GM19025 (cell line): Measurements from ENCODE around the gene MAMDC2.

Source experiments
- ATAC-seq: cut with Tn5 transposase; IDR thresholded peaks from one replicate; pipeline ENCODE4 v1.9.1; 2021; ENCODE audit warnings: mild to moderate bottlenecking, low read depth, moderate library complexity; ENCODE audit not compliant: unreplicated experiment

Gene MAMDC2

DNA sequence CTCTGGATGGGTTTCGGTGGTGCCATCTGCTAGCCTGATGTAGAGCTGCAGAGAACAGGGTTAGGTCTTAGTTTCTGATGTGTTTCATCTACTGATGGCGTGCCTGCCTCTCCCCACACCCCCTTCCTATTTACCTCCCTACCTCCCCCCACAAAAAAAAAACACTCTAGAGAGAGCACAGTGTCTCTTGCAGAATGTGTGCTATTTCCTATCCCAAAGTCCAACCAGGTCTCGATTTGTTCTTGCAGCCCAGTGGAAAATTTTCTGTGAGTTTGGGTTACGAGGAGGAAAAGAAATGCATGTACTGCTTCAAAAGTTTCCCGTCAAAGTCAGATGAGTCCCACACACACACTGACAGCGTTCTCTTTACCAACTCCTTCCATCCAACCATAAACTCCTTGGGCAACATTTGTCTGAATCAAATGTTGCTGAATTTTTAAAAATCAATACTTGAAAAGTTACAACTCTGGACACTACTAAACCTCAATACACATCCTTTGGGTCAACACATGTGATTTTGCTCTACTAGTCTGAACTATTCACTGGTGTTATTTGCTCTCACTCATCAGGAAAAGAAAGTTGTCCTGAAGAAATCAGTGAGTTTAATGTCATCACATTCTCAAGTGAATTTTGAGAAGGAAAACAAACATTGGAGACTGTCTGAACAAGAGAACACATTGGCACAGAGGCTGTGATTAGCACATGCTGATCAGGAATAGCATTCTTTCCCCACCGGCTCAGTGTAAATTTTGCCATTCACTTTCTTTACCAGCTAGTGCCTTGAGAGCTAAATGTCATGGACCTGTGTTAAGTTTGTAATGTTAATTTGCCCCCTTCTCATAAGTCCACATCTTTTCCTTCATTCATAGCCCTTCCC is 84.1 kb downstream of the MAMDC2 start:
- ATAC-seq: no peak

GRCh38 chr9:70130266-70130665 is 86.6 kb downstream of the MAMDC2 start:
- ATAC-seq: no peak

DNA sequence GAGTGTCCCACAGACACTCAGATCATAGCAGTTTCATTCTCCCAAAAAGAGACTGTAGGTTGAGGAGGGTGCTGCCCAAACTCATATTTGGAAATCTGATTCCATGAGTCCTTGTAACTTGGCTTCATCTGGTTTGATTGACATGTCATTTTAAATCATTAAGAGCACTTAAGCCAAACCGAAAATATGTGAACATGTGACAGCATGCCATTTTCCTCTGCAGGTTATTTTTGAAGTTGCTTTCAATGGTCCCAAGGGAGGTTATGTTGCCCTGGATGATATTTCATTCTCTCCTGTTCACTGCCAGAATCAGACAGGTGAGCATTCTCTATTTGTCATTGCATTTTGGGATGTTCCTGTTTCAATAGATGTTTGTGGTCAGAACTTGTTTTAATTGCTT is 87.6 kb downstream of the MAMDC2 start:
- ATAC-seq: no peak

GRCh38 chr9:70133253-70134208 is 89.9 kb downstream of the MAMDC2 start:
- ATAC-seq: no peak

- ATAC-seq: no peak
Measured at GRCh38 chr9:70134360-70134759, 90.7 kb downstream of the MAMDC2 start.

GRCh38 chr9:70135176-70135575 is 91.5 kb downstream of the MAMDC2 start:
- no peak for ATAC-seq

DNA sequence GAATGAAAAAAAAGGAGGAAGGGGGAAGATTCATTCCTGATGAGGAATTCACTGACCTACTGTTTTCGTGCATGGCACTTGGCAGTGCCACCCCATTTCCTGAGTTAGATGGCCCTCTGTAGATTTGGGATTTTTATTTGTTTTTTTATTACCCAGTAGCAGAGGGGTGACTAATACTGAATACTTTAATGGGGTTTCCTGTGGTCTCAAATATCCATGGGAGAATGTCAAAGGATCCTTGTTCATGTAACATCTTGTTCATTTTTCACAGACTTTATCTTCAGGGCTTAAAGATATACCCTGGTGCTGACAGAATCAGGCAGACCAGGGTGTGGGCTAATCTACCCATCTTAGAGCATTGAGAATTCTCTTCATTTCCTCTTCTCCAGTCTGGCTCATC is 93.0 kb downstream of the MAMDC2 start:
- ATAC-seq: no peak

DNA sequence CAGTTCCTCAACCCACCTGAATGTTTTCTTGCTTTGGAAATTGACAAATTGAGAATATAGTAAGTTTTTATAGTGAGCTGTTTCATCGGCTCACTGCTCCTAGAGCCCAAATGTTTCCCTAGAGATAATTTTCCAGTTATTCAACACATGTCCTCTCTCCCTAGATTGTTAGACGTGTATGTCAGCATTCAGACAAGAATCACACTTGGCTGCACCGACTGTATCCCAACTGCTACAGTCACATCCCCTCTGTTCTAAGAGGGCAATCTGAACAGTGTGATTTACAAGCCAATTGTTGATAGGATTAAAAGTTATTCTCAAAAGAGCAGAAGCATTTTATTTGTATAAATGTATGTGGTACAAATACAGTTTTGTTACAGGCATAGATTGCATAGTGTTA is 93.9 kb downstream of the MAMDC2 start:
- ATAC-seq: no peak

- no peak for ATAC-seq
Measured at GRCh38 chr9:70142101-70142500, 98.5 kb downstream of the MAMDC2 start.

DNA sequence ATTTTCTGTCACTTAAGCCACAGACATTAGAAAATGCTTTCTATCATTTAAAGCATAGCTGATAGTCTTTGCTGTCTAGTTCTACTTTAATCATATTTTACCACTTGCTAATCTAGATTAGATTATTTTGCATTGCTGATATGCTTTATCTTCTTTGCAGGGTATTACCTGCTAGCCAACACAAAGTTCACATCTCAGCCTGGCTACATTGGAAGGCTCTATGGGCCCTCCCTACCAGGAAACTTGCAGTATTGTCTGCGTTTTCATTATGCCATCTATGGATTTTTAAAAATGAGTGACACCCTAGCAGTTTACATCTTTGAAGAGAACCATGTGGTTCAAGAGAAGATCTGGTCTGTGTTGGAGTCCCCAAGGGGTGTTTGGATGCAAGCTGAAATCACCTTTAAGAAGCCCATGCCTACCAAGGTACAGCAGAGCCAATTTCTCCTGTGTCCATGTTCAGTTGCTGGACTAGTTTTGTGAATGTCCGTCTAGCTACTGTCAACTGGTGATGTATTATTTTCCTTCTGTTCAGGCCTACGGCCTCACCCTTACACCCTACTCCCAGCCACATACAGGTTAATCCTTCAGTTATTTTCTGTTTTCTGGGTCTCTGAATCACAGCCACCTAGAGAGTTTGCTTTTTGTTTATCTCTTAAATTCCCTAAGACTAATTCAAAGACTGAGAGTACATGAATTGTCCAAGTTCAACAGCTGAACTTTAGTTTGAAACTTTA is 99.9 kb downstream of the MAMDC2 start:
- no peak for ATAC-seq

- ATAC-seq: no peak
Measured at GRCh38 chr9:70144131-70144503, 100.5 kb downstream of the MAMDC2 start.

GRCh38 chr9:70145981-70146380 is 102.3 kb downstream of the MAMDC2 start:
- no peak for ATAC-seq

DNA sequence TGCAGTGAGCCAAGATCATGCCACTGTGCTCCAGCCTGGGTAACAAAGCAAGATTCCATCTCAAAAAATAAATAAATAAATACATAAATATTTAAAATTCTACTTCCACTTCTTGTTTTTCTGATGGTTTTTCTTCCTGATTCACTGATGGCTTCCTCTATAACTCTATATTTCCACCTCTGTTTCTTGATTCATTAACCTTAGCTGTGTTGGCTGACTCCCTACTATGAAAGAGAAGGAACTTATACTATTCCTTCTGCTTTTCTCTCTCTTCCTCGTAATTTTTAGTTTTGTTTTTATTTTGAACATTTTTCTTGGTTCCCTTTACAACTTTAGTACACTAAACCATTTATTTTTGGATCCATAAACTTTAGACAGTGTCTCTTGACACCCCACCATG is 103.5 kb downstream of the MAMDC2 start:
- no peak for ATAC-seq

GRCh38 chr9:70147651-70148050 is 104.0 kb downstream of the MAMDC2 start:
- ATAC-seq: no peak

- ATAC-seq: no peak
Measured at GRCh38 chr9:70152350-70152749, 108.7 kb downstream of the MAMDC2 start.

DNA sequence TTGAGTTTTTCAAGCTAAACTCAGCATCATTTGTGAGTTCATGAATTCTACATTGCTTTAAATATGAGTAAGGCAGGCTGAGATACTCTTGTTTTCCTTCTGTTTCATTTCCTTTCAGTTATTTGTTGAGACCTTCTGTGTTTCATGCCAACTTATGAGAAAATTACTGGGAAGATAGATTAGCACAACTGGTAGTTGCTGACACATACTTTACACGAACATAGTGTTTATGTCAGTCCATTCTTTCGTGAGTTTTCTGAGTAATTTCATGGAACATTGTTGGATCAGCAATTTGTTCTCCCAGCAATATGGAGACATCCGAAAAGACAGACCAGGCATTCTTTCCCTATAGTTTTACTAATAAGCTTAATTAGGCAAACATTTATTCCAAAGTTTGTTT is 113.1 kb downstream of the MAMDC2 start:
- ATAC-seq: no peak

DNA sequence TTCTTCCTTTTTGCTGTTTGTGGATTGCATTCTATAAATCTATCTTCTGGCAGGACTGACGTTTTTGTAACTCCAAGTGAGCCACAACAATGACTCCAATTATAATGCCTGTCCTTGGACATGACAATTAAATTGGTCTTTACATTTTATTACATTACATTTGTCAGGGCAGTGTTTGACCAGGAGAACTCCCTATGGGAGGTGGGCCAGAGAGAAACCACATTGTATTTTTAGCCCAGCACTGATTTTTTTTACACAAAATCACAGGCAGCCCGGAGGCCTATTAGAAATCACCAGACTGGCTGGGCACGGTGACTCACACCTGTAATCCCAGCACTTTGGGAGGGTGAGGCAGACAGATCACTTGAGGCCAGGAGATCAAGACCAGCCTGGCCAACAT is 116.0 kb downstream of the MAMDC2 start:
- ATAC-seq: no peak

DNA sequence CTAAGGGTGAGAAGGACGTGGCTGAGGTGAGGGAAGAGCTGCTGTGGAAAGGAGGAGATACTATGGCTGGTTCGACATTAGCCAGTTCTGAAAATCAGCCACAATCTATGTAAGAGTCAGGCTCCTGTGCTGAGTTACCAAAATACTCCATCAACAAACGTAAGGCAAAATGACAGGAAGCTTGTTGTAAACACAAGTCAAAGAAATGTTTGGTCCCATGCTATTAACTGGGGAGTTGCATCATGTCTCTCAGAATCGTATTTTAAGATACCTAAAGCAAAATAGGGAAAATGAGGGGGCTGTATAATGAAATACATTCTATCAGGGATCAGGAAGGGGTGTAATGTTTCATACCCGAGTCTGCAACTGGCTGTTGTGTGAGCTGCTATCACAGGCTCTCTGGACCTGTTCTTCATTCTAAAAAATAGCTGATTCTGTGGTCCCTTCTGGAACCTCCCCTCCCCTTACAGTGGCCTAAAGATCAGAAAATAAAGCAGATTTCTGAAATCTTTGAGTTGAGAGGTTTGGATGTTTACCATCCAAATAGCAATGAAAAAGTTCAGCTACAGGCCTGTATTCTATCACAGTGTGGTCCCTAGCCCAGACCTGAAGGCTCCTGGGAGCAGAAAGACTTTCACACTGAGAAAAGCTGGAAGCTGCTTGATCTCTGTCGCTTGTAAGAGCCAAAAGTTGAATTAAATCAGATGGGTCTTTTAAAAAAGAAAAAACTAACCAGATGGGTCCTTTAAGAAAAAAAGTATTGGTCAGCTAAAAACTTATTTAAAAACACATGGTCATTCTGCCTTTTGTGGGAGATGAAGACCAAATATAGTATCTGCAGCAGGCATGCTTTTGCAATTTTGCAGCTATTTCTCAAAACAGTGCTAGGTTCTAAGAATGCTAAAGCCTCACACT is 117.3 kb downstream of the MAMDC2 start:
- no peak for ATAC-seq

DNA sequence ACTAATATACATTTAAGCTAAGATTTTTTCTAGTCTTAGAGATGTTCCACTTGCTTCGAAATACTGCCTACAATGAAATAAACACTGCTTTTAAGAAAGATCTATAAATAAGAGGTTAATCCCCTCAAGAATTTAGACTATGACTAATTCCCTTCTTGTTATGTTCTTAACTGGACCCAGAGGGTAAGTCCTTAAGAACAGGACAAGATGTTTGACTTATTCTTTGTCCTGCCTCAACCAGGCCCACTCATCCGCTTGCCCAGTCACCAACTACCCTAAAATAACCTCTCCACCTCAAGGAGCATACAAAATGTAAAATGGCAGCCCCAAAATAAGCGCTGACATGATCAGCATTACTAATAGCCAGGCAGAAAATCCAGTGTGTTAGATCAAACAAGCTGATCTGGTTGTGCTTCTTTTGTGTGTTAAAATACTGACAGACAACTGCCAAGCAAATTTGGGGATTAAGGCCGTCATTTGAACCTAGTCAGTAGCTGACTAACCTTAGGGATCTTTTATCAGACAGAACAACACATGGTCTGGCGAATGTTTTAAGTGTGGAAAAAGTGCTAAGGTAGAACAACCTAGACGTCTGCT is 121.5 kb downstream of the MAMDC2 start:
- ATAC-seq: no peak
